K562 (cell line): ENCODE results near the gene RUNDC3A. TPM values are rescaled to one million over a fixed set of nuclear protein-coding genes. Genes with fewer than 3 reads are reported as not detected.

Source experiments
- ARNT ChIP-seq, 2 experiments: fragments of 450-650 bp; IDR thresholded peaks; 2 replicates each; pipeline ENCODE4 v1.6.1; 2016; ENCODE audit warnings: mild to moderate bottlenecking in 1 of 2
- CGGBP1 ChIP-seq: fragments of 250-450 bp; sonication (Bioruptor Pico); IDR thresholded peaks from 2 replicates; pipeline ENCODE4 v1.9.0; 2021; ENCODE audit warnings: mild to moderate bottlenecking
- CSDE1 ChIP-seq, 2 experiments: fragments of 450-650 bp; IDR thresholded peaks; 2 replicates each; pipeline ENCODE4 v1.6.1; 2016; ENCODE audit warnings: mild to moderate bottlenecking in 1 of 2
- CTBP1 ChIP-seq: fragments of 450-650 bp; IDR thresholded peaks from 2 replicates; pipeline ENCODE4 v1.6.1; 2016; ENCODE audit warnings: borderline replicate concordance
- ILK ChIP-seq: fragments of 450-650 bp; IDR thresholded peaks from 2 replicates; pipeline ENCODE4 v1.6.1; 2016; ENCODE audit warnings: missing genetic modification characterization, low read depth, mild to moderate bottlenecking, missing compliant biosample characterization, moderate library complexity, borderline replicate concordance
- MAFF ChIP-seq: IDR thresholded peaks from 2 replicates; pipeline ENCODE4 v1.6.1; 2012; ENCODE audit warnings: low read length, improper control_type of control experiment
- MGA ChIP-seq: fragments of 450-650 bp; IDR thresholded peaks from 2 replicates; pipeline ENCODE4 v1.6.1; 2016; ENCODE audit warnings: mild to moderate bottlenecking, moderate library complexity
- NR0B1 ChIP-seq: fragments of 450-650 bp; IDR thresholded peaks from one replicate; pipeline ENCODE4 v1.6.1; 2018; ENCODE audit warnings: mild to moderate bottlenecking, moderate library complexity; ENCODE audit not compliant: partially characterized antibody
- NR4A1 ChIP-seq, 2 experiments: fragments of 250-450 bp in 1 of 2; fragments of 450-650 bp in 1 of 2; sonication (Bioruptor Pico) in 1 of 2; IDR thresholded peaks; 2 replicates each; pipeline versions ENCODE4 v1.4.0 to v1.6.1; 2016 to 2020; ENCODE audit warnings: mild to moderate bottlenecking in 2 of 2, missing compliant biosample characterization in 1 of 2, missing genetic modification characterization in 1 of 2, moderate library complexity in 1 of 2
- SLC30A9 ChIP-seq: fragments of 250-450 bp; sonication (Bioruptor Pico); IDR thresholded peaks from 2 replicates; pipeline ENCODE4 v1.8.0; 2022; ENCODE audit warnings: mild to moderate bottlenecking, moderate library complexity
- TGIF2 ChIP-seq: sonication (generic); formaldehyde crosslinking; IDR thresholded peaks from 2 replicates; pipeline ENCODE4 v1.8.1; 2022; ENCODE audit warnings: mild to moderate bottlenecking, missing genetic modification reagents, moderate library complexity
- ZC3H8 ChIP-seq: fragments of 450-650 bp; IDR thresholded peaks from 2 replicates; pipeline ENCODE4 v1.6.1; 2017
- ZNF75A ChIP-seq: fragments of 450-650 bp; formaldehyde crosslinking; IDR thresholded peaks from 2 replicates; pipeline ENCODE4 v1.4.0; 2020; ENCODE audit warnings: mild to moderate bottlenecking
- polyA plus RNA-seq, 8 experiments: library from polyadenylated mRNA; depleted of rRNA in 4 of 8; stranded (reverse) in 5 of 8; unstranded in 3 of 8; fragments of >200 nt; fragmentation: Nextera tagmentation in 2 of 8; fragmentation: Illumina TruSeq in 1 of 8; extraction: Ambion mirVana in 2 of 8; extraction: Trizol in 1 of 8; gene quantifications; 2 replicates each; pipeline versions ENCODE4 v1.2.1 to v1.2.3, GENCODE V29; 2011 to 2014; ENCODE audit warnings: inconsistent platforms in 1 of 8, missing spikeins in 1 of 8
- total RNA-seq, 7 experiments: library from RNA; depleted of rRNA in 6 of 7; stranded (reverse); fragments of >200 nt in 6 of 7; fragmentation: Illumina TruSeq in 2 of 7; extraction: Trizol in 2 of 7; gene quantifications; 2 replicates each; pipeline versions ENCODE4 v1.2.1 to v1.2.3, GENCODE V29; 2011 to 2021; ENCODE audit warnings: low replicate concordance in 1 of 7

RUNDC3A gene
- total and polyA plus RNA-seq, 9 of the 15 experiments (the other 6 are each of a cell fraction or from before 2014, with no cell fraction given) = not detected

GRCh38 chr17:44344939-44345453 is 36.6 kb downstream of the RUNDC3A start, which contains the start of gene GRN (continued):
- TF ChIP-seq MGA = peak; percentile 97
- no peak for TF ChIP-seq MAFF
- no peak for TF ChIP-seq CSDE1 (IDR thresholded peaks at IDR 0.05)
- TF ChIP-seq TGIF2 (CRISPR knock-in tag) = no peak
- TF ChIP-seq CGGBP1 (CRISPR knock-in tag) = no peak
- TF ChIP-seq NR4A1 (CRISPR knock-in tag; IDR thresholded peaks at IDR 0.05) = no peak
- peak; percentile 19; the same call in 1 of the 2 replicates for TF ChIP-seq NR4A1 (tag; IDR thresholded peaks at IDR 0.05)
- TF ChIP-seq NR0B1 = no peak
- no peak for TF ChIP-seq SLC30A9
- TF ChIP-seq ZC3H8 = no peak
- TF ChIP-seq ZNF75A (CRISPR knock-in tag) = no peak
- no peak for TF ChIP-seq ILK
- TF ChIP-seq ARNT (IDR thresholded peaks at IDR 0.05) = peak; percentile 42 to 43; a peak in 1 of 4 replicates
- peak; percentile 33; the same call in 1 of the 2 replicates for TF ChIP-seq CTBP1
